Heart left ventricle (tissue), 16 donors: ENCODE measurements around the gene SSNA1. TPM values are rescaled to one million over a fixed set of nuclear protein-coding genes. Genes with fewer than 3 reads are reported as not detected.

Experiments
- ATAC-seq, 4 donors: fragments of 200-7000 bp; cut with Tn5 transposase; one replicate each; pipeline ENCODE4 v1.9.1; 2020 to 2022; ENCODE audit warnings: moderate library complexity in 4 of 4, mild to moderate bottlenecking in 3 of 4, moderate number of reproducible peaks in 1 of 4
- DNase-seq, 5 donors: peaks; one replicate each; pipeline ENCODE4 v3.0.0-alpha.2; 2020
- H3K27ac ChIP-seq, 12 donors: fragments of 200-600 bp; sonication (generic) in 4 of 12; one replicate each; pipeline versions ENCODE4 v1.5.0 to v1.8.0; 2016 to 2022; ENCODE audit warnings: mild to moderate bottlenecking in 2 of 12
- H3K27me3 ChIP-seq, 9 donors: fragments of 200-600 bp; sonication (generic) in 2 of 9; one replicate each; pipeline versions ENCODE4 v1.5.1 to v1.8.0; 2016 to 2022; ENCODE audit warnings: mild to moderate bottlenecking in 3 of 9
- H3K36me3 ChIP-seq, 9 donors: fragments of 200-600 bp; sonication (generic) in 2 of 9; one replicate each; pipeline versions ENCODE4 v1.5.0 to v1.8.0; 2018 to 2022; ENCODE audit warnings: mild to moderate bottlenecking in 2 of 9
- H3K4me1 ChIP-seq, 12 donors: fragments of 200-600 bp; sonication (generic) in 4 of 12; one replicate each; pipeline versions ENCODE4 v1.5.0 to v1.8.0; 2016 to 2022; ENCODE audit warnings: mild to moderate bottlenecking in 3 of 12
- H3K4me3 ChIP-seq, 12 donors: fragments of 200-600 bp; sonication (generic) in 4 of 12; one replicate each; pipeline versions ENCODE4 v1.5.0 to v1.8.0; 2017 to 2022; ENCODE audit warnings: mild to moderate bottlenecking in 9 of 12, moderate library complexity in 4 of 12
- H3K9me3 ChIP-seq, 12 donors: fragments of 200-600 bp; sonication (generic) in 4 of 12; one replicate each; pipeline versions ENCODE4 v1.5.0 to v1.8.0; 2016 to 2022; ENCODE audit warnings: mild to moderate bottlenecking in 1 of 12
- CTCF ChIP-seq, 12 donors: fragments of 200-600 bp; sonication (generic) in 4 of 12; IDR thresholded peaks; one replicate each; pipeline versions ENCODE4 v1.5.0 to v1.8.0; 2018 to 2022; ENCODE audit warnings: antibody characterized with exemption in 12 of 12, mild to moderate bottlenecking in 5 of 12
- POLR2A ChIP-seq, 2 donors: fragments of 450-650 bp; IDR thresholded peaks; one replicate each; pipeline ENCODE4 v1.6.1; 2017; ENCODE audit warnings: antibody characterized with exemption in 2 of 2, mild to moderate bottlenecking in 2 of 2, moderate library complexity in 2 of 2
- WGBS, 4 donors: extraction: QIAGEN DNeasy Blood & Tissue Kit in 2 of 4; methylation state at CpG; one replicate each; pipeline versions ENCODE4 v1.1.5 to v1.1.7; 2013 to 2018; 5-methylcytosine and 5-hydroxymethylcytosine counted together
- intact Hi-C, 10 donors: fragments of 100-400 bp; cut with DNase I; formaldehyde crosslinking; loops; one replicate each; pipeline versions ENCODE4 v1.11.1 to v1.14.2; 2022
- polyA plus RNA-seq, 2 donors: library from polyadenylated mRNA; stranded (reverse); fragments of 200-250 nt; gene quantifications; one replicate each; pipeline ENCODE4 v1.2.3, GENCODE V29; 2013
- total RNA-seq, 9 donors: library from RNA; depleted of rRNA in 2 of 9; stranded (reverse); fragments of >200 nt in 2 of 9; fragmentation: NEBNext Ultra II Directional in 3 of 9; extraction: Animal tissue kit (Norgen Biotek cat#: 25700) in 3 of 9; gene quantifications; one replicate each; pipeline versions ENCODE4 v1.1.0 to v1.2.4, GENCODE V29; 2016 to 2023
- donor health status: ischemic (EF 13 %, LVEDD 7.1; RV severe dilation, severe dysfunction).
- donor health status: healthy with polysubstance abuse.
- donor health status: DM: no; HTN: yes; CAD: no.
- donor health status: DM: no; HTN: no; CAD: no.
- donor health status: ischemic (EF 25% LVEDD 6.9; RV normal size, moderate dysfunction).
- donor health status: ischemic (EF 25% LVEDD 5.7; RV mildly dilated, moderate dysfunction).
- donor health status: healthy.
- donor health status: DM: yes; HTN: yes; CAD: no.
- donor health status: ischemic (EF 35%, LVEDD 5.7; RV mildly dilated, moderate dysfunction).
- donor health status: nonischemic (EF 11% LVEDD 7.7; RV severe dilation, severe dysfunction).
- donor health status: DM: yes; HTN: yes; CAD: no.
- donor health status: PGD.
- donor health status: ischemic (EF 29% LVEDD 5.4; RV normal size, mild dysfunction).
- donor health status: nonischemic (EF 23%, LVEDD 6.1; RV moderate dilation, normal function).

The SSNA1 gene
- total and polyA plus RNA-seq, 11 donors = 46.0 to 161 (median 67.7) TPM

GRCh38 chr9:137167277-137167746, 21.2 kb upstream of the SSNA1 start:
- 29 to 48% (median 35%) methylated on average over 19 to 44 of the region's 44 CpGs for WGBS, 4 donors
- Histone ChIP-seq H3K36me3 (no peaks in the 10 kb centered on the region), H3K27ac (no peak overlapping the region), H3K4me3 (peak overlapping the region in 1 of 12 donors; percentile 55), H3K4me1 (peaks cover 6 to 48% (median 28%) of the 10 kb centered on the region in 12 donors), H3K9me3 (no peaks in the 10 kb centered on the region), H3K27me3 (peaks cover 68 to 93% (median 78%) of the 10 kb centered on the region in 9 donors)
- DNase-seq = no peak
- intact Hi-C loops = loop anchor here in 1 of 10 donors (5.0 kb wide), 1 partner anchor 40 kb away; no protein-coding TSS in a partner anchor
- ATAC-seq = no peak
- TF ChIP-seq POLR2A (IDR thresholded peaks at IDR 0.05) = no peak
- TF ChIP-seq CTCF (IDR thresholded peaks at IDR 0.05) = no peak

GRCh38 chr9:137167747-137168572, 20.5 kb upstream of the SSNA1 start:
- no peak for TF ChIP-seq CTCF (IDR thresholded peaks at IDR 0.05)
- Histone ChIP-seq H3K9me3 (no peaks in the 10 kb centered on the region), H3K27ac (no peak overlapping the region), H3K4me3 (peak overlapping the region; percentile 21 to 55 (median 40)), H3K36me3 (no peaks in the 10 kb centered on the region), H3K27me3 (peaks cover 61 to 93% (median 71%) of the 10 kb centered on the region in 9 donors), H3K4me1 (peaks cover 6 to 41% (median 23%) of the 10 kb centered on the region in 12 donors)
- WGBS, 4 donors = 2 to 7% (median 6%) methylated on average over 27 to 57 of the region's 57 CpGs
- DNase-seq = no peak
- intact Hi-C loops = loop anchor here in 1 of 10 donors (5.0 kb wide), 1 partner anchor 41 kb away; no protein-coding TSS in a partner anchor
- ATAC-seq = peak in 2 of 4 donors; percentile 9 to 22

DNA sequence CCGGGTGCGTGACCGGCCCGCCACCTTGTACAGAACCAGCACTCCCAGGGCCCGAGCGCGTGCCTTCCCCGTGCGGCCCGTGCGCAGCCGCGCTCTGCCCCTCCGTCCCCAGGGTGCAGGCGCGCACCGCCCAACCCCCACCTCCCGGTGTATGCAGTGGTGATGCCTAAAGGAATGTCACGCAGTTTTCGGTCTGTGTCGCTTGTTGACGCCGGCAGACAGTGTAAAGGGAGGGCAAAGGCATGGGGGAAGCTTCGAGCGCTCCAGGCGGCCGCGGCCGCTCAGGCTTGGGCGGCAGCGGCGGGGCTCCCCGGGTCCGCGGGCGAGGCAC, 19.9 kb upstream of the SSNA1 start:
- TF ChIP-seq POLR2A (IDR thresholded peaks at IDR 0.05) (no peak), CTCF (IDR thresholded peaks at IDR 0.05) (no peak)
- H3K36me3 ChIP-seq = no peaks in the 10 kb centered on the region
- H3K4me1 ChIP-seq = peaks cover 6 to 36% (median 21%) of the 10 kb centered on the region in 12 donors
- H3K9me3 ChIP-seq = no peaks in the 10 kb centered on the region
- DNase-seq (no peak), ATAC-seq (no peak)
- intact Hi-C loops = loop anchor here in 1 of 10 donors (5.0 kb wide), 1 partner anchor 41 kb away; no protein-coding TSS in a partner anchor
- peak overlapping the region; percentile 21 to 55 (median 40) for H3K4me3 ChIP-seq
- H3K27ac ChIP-seq = no peak overlapping the region
- WGBS, 4 donors = 0 to 1% (median 1%) methylated on average over 15 to 36 of the region's 36 CpGs
- peaks cover 56 to 91% (median 65%) of the 10 kb centered on the region in 9 donors for H3K27me3 ChIP-seq
